Head of caudate nucleus (tissue), 42 donors: ENCODE measurements around the gene CAPS2.

ENCODE experiments used
- DNase-seq, 42 donors: peaks; one replicate each; pipeline versions ENCODE4 v3.0.0 to v3.0.0-alpha.2; 2020 to 2021; ENCODE audit warnings: mixed read lengths in 7 of 42
- intact Hi-C: fragments of 100-400 bp; cut with DNase I; formaldehyde crosslinking; loops from one replicate; pipeline ENCODE4 v1.15.0; 2022

Gene CAPS2

DNA sequence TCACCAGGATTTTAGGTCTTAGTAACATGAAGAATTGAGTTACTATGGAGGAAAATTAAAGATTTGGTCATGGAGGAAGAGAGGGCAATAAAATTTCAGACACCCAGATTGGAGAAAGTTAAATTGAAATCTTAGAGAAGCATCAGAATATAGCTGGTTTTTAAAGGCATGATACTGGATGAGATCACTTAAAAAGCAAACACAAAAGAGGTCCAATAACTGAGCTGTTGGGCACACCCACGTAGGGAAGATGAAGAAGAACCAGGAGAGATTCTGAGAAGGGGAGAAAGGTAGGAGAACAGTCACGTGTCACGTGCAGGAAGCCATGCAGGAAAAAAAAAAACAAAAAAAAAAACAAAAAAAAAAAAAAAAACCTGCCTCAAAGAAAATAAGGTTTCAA lies 18.8 kb downstream of the CAPS2 start:
- DNase-seq: no peak
- intact Hi-C loops: no loop called here

DNA sequence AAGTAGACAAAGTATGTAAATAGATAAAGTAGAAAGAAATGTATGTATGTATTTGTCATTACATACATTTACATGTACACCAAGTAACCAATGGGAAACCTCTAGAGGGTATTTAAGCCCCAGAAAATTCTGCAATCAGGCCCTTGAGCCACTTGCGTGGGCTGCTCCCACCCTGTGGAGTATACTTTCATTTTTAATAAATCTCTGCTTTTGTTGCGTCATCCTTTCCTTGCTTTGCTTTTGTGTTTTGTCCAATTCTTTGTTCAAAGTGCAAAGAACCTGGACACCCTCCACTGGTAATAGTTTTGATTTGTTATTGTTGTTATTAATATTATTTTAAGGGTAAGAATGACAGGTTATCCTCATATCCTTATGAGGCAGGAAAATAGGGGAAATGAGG lies 21.8 kb downstream of the CAPS2 start:
- DNase-seq: no peak
- intact Hi-C loops: no loop called here

DNA sequence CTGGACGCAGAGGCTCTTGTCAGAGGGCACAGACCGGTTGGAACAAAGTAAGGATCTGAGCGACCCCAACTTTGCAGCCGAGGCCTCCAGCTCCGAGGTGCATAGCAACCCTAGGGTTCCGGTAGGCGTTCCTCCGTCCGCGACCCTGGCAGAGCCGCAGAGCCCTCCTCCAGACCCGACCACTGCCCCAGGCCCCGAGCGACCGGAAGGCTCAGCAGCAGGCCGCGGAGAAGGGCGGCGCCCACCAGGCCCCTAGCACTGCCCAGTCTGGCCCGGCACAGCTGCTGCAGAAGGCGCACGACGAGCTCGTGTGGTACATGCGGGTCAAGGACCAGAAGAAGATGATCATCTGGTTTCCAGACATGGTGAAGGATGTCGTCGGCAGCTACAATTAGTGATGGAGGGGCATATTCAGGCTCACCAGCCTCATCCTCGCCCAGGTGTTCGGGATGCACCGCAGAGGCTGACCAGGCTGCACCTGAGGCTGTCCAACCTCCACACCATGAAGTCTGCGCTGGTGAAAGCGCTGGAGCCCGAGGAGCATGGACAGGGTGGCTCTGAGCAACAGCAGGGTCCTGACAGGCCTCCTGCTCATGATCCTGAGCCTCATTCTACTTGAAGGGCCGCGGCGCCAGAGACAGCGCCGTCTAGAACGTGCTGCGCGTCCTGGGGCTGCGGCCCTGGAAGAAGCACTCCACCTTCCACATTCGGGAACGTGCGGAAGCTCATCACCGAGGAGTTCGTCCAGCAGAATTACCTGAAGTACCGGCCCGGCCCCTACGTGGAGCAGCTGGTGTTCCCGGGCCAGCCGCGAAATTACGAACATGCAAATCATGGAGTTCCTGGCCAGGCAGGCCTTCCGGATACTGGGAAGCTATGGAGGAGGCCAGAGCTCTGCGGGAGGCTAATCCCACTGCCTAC lies 24.5 kb downstream of the CAPS2 start:
- intact Hi-C loops: no loop called here
- DNase-seq: no peak

DNA sequence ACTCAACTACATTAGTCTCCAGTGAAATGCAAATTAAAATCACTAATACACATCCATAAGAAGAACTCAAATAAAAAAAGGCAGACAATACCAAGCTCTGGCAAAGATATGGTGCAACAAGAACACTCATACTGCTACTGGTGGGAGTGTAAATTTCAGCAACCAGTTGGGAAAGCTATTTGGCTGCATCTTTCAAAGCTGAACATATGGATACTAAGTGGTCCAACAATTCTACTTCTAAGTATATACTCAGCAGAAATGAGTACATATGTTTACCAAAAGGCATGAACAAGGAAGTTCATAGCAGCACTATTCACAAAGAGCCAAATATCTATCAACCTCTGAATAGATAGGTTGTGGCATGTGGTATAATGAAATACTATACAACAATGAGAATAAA lies 27.3 kb downstream of the CAPS2 start:
- no peak for DNase-seq
- intact Hi-C loops: no loop called here

DNA sequence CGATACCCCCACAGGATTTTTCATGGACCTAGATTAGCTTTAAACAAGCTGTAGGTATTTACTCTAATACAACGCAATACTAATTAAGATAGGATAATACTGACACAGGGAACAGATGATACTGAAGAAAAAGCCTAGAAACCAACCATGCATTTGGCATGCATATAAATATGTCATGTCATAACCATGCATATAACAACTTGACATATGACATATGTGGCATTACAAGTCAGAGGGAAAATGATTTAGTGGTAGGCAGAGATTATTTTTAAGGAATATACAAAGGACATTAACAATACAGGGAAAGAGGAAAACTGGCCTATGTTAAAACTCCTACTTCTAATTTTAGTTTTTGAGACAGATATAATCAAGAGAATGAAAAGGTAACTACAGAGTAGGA lies 27.9 kb downstream of the CAPS2 start:
- intact Hi-C loops: no loop called here
- DNase-seq: no peak

DNA sequence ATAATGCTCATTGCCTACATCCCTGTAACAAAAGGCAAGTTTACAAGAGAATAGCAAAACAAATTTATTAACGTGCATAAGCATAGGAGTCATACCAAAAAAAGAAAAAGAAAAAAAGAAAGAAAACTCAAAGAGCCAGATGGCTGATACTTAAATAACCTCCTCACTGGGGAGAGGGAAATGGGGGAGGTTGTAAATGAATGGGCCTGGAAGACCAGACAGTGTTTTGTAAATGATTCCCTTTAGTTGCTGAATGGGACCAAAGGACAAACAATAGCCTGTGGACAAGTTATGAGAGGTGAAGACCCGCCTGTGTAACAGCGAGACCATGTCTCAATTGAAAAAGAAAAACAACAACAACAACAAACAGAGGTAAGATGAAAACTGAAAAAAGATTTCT lies 35.3 kb downstream of the CAPS2 start:
- intact Hi-C loops: no loop called here

DNA sequence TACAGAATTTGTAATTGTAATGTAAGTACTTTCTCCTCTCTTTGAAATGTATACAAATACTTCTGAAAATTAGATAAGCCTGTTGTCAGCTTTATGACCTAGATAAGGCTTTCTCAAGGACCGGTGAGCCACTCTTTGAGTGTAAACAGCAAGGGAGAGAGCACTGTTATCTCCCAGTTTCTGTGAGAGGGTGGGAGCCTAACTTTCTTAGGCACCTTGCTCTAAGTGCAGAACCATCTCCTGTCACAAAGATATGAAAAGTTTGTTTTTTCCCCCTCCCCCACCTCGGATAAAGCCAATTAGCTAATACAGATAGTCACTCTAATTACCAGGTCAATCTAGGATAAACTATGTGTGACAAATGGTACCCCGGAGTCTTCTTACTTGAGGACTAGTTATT lies 35.8 kb downstream of the CAPS2 start:
- DNase-seq: no peak
- intact Hi-C loops: no loop called here

More for the DNA sequence above, 35.3 kb downstream of the CAPS2 start:
- DNase-seq: no peak

DNA sequence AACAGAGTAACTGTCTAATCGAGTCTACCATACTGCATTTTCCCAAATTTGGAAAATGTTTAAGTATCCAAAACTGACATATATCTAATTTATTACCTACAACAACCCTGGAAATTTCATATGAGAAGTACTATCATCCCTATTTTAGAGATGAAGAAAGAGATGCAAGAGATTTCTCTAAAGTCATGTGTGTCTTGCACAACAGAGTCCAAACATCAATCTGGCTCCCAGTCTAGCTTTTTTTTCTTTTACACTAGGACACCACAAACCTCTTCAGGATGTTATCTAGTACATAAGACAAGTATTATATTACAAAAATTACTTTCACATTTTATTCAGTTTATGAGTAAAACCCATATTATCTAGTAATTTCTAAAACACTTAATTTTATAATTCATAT lies 39.1 kb downstream of the CAPS2 start:
- intact Hi-C loops: no loop called here
- DNase-seq: no peak

DNA sequence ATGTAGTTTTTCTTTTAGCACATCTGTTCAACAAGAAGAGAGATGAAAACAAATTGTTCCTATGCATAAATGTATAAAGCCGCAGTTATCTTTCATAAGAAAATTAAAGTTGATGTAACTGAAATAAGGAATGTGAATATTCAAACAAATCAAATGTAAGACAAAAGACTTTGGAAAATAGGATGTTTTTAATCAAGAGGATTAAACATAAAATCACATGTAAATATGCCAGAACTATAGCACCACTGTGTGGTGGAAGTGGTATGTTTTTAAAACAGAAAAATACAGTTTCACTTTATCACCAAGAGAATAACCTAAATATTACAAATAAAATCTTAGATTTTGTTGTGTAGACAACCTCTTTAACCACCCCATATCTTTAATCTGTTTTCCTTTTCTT lies 40.4 kb downstream of the CAPS2 start:
- DNase-seq: no peak
- intact Hi-C loops: no loop called here

DNA sequence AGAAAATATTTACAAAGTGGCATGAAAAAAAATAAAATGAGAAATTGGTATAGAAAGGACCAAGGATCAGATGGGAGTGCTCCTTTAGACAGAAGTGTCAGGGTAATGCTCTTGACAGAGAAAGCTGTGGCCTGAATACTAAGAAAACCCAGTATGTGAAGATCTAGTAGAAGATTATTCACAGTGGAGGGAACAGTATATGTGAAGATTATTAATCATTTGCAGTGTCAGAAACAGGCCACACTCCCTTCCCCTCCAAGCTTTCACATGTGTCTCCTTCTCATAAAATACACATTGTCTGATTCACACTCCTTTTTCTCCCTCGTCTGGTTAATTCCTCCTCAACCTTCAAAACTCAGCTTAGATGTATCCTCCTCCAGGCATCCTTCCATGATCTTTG lies 41.3 kb downstream of the CAPS2 start:
- DNase-seq: no peak
- intact Hi-C loops: no loop called here

DNA sequence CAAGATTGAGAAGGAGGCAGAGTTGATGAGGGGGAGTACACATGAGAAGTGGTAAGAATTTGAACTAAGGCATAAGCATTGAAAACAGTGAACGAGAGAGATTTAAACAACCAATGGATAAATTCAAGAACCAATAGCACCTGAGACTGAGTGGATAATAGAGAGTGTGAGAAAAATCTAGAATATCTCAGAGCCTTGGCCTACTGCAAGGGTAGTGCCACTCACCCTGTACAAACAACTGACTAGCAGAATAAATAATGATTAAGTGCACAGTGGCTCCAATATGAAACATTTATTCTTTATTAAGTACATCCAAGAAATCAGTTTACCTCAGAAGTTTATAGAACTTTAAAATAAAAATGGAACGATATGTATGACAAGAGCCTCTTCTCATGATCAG lies 54.4 kb downstream of the CAPS2 start:
- no peak for DNase-seq
- intact Hi-C loops: no loop called here

DNA sequence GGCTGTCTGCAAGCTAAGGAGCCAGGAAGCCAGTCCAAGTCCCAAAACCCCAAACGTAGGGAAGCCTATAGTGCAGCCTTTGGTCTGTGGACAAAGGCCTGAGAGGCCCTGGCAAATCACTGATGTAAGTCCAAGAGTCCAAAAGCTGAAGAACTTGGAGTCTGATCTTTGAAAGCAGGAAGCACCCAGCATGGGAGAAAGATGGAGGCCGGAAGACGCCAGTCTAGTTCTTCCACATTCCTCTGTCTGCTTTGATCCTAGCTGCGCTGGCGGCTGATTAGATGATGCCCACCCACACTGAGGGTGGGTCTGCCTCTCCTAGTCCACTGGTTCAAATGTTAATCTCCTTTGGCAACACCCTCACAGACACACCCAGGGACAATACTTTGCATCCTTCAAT lies 58.5 kb downstream of the CAPS2 start:
- intact Hi-C loops: no loop called here

DNA sequence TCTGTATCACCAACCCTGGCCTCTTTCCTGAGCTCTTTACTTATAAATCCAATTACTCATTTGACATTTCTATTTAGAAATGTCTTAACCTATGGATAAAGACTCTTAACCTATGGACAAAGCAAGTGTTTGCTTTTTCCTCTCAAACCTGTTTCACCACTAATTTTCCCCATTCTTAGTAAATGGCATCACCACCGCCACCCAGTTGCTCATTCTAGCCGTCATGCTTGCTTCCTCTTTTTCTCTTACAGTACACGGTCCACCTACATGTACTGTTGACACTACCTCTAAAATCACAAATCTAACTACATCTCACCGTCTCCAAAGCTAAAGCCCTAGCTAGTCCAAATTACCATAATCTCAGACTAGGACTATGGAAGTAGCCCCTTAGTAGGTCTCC lies 60.0 kb downstream of the CAPS2 start:
- no peak for DNase-seq
- intact Hi-C loops: no loop called here

More for the DNA sequence above, 58.5 kb downstream of the CAPS2 start:
- no peak for DNase-seq

DNA sequence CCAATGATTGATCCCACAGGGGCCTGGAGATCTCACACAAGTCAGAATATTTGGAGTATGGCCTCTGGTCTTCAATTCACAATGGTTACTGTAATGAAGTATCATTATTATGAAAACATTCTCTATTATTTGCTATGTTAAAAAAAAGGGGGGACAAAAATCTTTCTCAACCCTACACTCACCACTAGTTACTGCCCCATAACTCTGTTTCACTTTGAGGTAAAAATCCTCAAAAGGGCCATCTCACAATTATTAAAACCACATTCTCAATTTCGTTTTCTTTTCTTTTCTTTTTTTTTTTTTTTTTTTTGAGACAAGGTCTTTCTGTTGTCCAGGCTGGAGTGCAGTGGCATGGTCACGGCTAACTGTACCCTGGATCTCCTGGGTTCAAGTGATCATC lies 60.9 kb downstream of the CAPS2 start:
- intact Hi-C loops: no loop called here
- no peak for DNase-seq

DNA sequence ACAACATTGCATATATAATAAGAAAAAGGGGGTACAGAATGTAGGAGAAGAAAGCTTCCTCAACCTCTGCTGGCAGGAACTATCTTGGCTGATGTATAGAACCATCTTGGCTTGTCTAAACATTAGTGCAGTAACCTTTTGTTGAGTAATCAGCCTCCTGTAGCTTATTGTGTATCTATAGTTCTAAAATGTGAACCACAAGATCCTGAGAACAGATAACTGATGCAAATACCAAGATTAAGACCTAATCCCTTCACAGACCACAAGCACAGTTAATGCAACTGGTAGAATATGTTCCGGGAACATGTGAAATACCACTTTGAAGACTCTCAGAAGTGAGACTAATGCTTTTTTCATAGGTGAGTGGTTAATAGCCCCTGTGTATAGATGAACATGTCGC lies 69.8 kb downstream of the CAPS2 start:
- DNase-seq: no peak

DNA sequence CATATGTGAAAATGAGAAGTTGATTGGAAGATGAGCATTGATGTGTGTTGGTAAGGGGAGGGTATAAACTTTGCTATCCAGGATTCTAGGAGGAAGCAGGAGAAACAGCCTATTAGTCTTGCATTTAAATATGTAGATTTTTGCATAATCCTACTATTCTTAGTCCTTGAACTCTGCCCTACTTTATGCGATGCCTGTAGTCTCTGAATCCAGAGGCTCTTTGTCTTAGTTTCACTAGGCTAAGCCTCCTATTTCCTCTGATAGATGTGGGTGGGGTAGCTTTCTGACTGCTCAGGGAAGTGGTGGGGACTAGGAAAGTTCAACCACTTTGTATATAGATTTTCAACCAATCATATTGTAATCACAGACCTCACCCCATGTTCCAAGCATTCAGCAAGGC lies 71.0 kb downstream of the CAPS2 start:
- intact Hi-C loops: no loop called here
- DNase-seq: no peak

More for the DNA sequence above, 69.8 kb downstream of the CAPS2 start:
- intact Hi-C loops: no loop called here

DNA sequence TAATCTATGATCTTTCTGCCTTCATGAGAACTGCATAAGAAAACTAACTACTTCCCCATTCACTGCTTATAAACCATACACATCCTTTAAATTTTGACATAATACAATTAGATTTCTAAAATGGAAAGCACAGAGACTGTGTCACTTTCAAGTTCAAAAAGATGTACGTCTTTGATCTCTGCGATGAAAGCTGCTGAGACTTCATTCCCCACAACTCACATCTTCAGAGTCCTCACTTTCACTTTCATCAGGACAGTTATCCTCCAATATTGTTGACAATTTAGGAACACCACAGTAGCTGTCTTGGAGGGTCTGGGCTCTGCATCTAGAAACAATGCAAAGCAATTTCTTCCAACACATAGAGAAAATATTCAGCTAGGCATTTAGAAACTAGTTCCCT lies 72.6 kb downstream of the CAPS2 start:
- DNase-seq: no peak
- intact Hi-C loops: no loop called here

DNA sequence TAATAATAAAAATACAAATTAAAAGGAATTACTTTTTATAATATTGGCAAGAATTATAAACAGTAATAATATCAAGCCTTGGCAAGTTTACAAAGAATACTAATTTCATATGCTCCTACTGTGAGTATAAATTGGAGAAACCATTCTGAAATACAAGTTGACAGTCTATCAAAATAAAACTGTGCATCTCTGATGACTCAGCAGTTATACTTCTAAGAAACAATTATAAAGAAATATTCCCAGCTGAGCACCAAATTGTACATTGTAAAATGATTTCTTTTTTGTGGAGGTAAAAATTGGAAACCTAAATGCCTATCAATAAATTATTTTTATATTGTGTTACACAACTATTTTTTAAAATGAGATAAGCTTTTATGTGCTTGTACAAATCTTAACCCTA lies 85.0 kb downstream of the CAPS2 start:
- intact Hi-C loops: no loop called here
- no peak for DNase-seq

DNA sequence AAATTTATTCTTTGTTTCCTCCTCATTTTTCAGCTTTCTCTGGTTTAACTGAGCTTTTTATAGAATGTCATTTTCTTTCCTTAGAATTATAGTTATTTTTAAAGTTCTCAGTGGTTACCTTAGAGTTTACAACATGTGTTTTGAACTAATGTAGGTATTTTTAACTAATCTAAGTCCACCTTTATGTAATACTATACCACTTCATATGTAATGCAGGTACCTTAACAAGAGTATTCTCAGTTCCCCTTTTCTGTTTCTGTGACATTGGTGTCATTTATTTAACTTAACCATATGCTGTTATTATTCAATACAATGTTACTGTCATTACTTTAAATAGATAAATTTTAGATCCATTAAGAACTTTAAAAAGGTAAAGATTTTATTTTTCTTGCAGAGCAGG lies 90.1 kb downstream of the CAPS2 start:
- no peak for DNase-seq
- intact Hi-C loops: no loop called here

DNA sequence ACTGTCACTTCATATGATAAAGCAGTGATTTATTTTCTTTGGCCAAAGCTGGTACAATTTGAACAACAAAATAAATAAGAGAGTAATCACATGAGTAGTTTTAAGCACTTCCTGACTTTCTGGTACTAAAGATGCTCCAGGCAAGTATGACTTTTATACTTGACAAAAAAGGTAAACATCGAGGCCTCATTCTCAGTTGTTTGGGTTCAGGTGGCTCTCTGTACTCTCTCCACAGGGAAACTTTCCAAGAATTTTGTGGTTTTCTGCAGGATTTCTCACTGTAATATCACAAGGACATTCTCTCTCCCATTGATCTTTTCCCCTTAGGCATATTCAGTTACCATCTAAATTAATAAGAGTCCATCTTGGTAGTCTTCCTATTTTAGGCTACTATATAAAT lies 93.9 kb downstream of the CAPS2 start:
- intact Hi-C loops: no loop called here
- DNase-seq: no peak

DNA sequence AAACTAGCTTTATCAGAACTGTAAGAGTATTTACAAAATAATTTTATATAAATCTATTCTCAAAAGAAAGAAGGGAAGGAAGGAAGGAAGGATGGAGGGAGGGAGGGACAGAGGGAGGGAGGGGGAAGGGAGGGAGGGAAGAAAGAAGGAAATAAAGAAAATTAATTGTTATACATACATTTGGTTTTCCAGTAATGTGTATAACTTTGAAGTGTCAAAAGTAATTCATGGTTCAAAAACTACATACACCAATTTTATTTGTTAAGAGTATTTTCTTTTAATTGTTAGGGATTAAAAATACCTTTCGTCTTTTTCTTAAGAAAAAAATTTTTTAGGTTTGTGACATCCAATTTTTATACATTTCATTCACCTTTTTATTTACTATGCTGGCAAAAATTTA lies 103.0 kb downstream of the CAPS2 start:
- intact Hi-C loops: no loop called here
- DNase-seq: no peak
